WTC11 (cell line): ENCODE data around the gene BMX.

ENCODE experiments used
- USF2 ChIP-seq: sonication (generic); formaldehyde crosslinking; IDR thresholded peaks from 2 replicates; pipeline ENCODE4 v1.8.1; 2023; ENCODE audit warnings: mild to moderate bottlenecking, missing genetic modification reagents, moderate library complexity
- TF ChIP-seq, protein P1 (sequence below): fragments of 200-600 bp; IDR thresholded peaks from 2 replicates; pipeline ENCODE4 v1.8.0; 2022; ENCODE audit warnings: antibody characterized with exemption

DNA sequence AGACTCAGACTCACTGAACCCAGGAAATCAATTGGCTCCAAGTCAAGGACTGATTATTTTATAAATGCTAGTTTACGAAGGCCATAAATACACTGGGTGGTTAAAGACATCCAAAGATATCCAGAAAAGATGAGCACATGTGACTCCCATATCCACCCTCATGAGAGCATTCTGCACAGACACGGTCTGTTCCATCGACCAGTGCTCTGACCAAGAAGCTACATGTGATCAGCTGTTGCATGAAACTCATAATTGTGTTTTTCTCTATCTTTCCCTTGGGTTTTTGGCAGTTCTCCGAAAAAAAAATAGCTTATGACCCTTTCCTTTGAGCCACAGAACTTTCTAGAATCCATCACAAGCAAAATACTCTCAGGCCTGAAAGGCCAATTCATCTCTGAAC lies 4.8 kb upstream of the BMX start:
- TF ChIP-seq, protein P1, sequence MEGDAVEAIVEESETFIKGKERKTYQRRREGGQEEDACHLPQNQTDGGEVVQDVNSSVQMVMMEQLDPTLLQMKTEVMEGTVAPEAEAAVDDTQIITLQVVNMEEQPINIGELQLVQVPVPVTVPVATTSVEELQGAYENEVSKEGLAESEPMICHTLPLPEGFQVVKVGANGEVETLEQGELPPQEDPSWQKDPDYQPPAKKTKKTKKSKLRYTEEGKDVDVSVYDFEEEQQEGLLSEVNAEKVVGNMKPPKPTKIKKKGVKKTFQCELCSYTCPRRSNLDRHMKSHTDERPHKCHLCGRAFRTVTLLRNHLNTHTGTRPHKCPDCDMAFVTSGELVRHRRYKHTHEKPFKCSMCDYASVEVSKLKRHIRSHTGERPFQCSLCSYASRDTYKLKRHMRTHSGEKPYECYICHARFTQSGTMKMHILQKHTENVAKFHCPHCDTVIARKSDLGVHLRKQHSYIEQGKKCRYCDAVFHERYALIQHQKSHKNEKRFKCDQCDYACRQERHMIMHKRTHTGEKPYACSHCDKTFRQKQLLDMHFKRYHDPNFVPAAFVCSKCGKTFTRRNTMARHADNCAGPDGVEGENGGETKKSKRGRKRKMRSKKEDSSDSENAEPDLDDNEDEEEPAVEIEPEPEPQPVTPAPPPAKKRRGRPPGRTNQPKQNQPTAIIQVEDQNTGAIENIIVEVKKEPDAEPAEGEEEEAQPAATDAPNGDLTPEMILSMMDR, result no peak
- TF ChIP-seq USF2 (CRISPR knock-in tag), result no peak
